Transverse colon (tissue), 4 donors: ENCODE data around the gene CES4A. TPM values are rescaled to one million over a fixed set of nuclear protein-coding genes. Genes with fewer than 3 reads are reported as not detected.

ENCODE experiments used
- DNase-seq: peaks from one replicate; pipeline ENCODE4 v3.0.0-alpha.2; 2019
- H3K27ac ChIP-seq, 4 donors: fragments of 200-600 bp; sonication (generic); 2 replicates each; pipeline ENCODE4 v1.5.1; 2016 to 2018; ENCODE audit warnings: inconsistent platforms in 4 of 4
- H3K27me3 ChIP-seq: fragments of 200-600 bp; sonication (generic); 2 replicates; pipeline ENCODE4 v1.5.1; 2017; ENCODE audit warnings: inconsistent platforms
- H3K36me3 ChIP-seq, 4 donors: fragments of 200-600 bp; sonication (generic); 2 replicates each; pipeline ENCODE4 v1.5.1; 2017 to 2019; ENCODE audit warnings: inconsistent platforms in 4 of 4
- H3K4me1 ChIP-seq, 4 donors: fragments of 200-600 bp; sonication (generic); 2 replicates each; pipeline ENCODE4 v1.5.1; 2017 to 2020; ENCODE audit warnings: inconsistent platforms in 4 of 4
- H3K4me3 ChIP-seq, 4 donors: fragments of 200-600 bp; sonication (generic); 1 replicate in 1 of 4; 2 replicates in 3 of 4; pipeline versions ENCODE4 v1.5.1 to v1.6.1; 2017 to 2019; ENCODE audit warnings: inconsistent platforms in 4 of 4
- H3K9me3 ChIP-seq, 2 donors: fragments of 200-600 bp; sonication (generic); 2 replicates each; pipeline ENCODE4 v1.5.1; 2017 to 2019; ENCODE audit warnings: inconsistent platforms in 2 of 2
- EP300 ChIP-seq: sonication (generic); formaldehyde crosslinking; IDR thresholded peaks from one replicate; pipeline ENCODE4 v1.6.1; 2017; ENCODE audit warnings: antibody characterized with exemption, low read depth
- POLR2A ChIP-seq: fragments of 450-650 bp; IDR thresholded peaks from one replicate; pipeline ENCODE4 v1.6.1; 2016; ENCODE audit warnings: antibody characterized with exemption, mild to moderate bottlenecking, moderate library complexity
- POLR2AphosphoS5 ChIP-seq, 3 donors: sonication (generic); formaldehyde crosslinking; IDR thresholded peaks; one replicate each; pipeline ENCODE4 v1.6.1; 2016; ENCODE audit warnings: antibody characterized with exemption in 3 of 3
- WGBS, 2 donors: methylation state at CpG; one replicate each; pipeline ENCODE4 v1.1.5; 2018; ENCODE audit warnings: low coverage in 1 of 2; 5-methylcytosine and 5-hydroxymethylcytosine counted together
- in situ Hi-C, 4 donors: fragments of 200-750 bp; cut with MboI; loops; one replicate each; pipeline versions ENCODE4 v1.15.0 to v1.15.1; 2017; ENCODE audit warnings: low sequenced_read_pairs in 3 of 4, low pct_ligation_motif_present in 1 of 4, low pct_unique_long_range_greater_than_20kb in 1 of 4
- intact Hi-C: fragments of 100-400 bp; cut with DNase I; formaldehyde crosslinking; loops from one replicate; pipeline ENCODE4 v1.15.1; 2023; ENCODE audit warnings: low total_unique reads
- total RNA-seq, 4 donors: library from RNA; depleted of rRNA; stranded (reverse); fragments of >200 nt; gene quantifications; one replicate each; pipeline ENCODE4 v1.1.0, GENCODE V29; 2016
- TF ChIP-seq, protein P1 (sequence below), 5 experiments: fragments of 200-600 bp in 3 of 5; fragments of 450-650 bp in 2 of 5; sonication (generic) in 3 of 5; IDR thresholded peaks; 1 replicate in 2 of 5; 2 replicates in 3 of 5; pipeline ENCODE4 v1.5.1; 2016 to 2017; ENCODE audit warnings: antibody characterized with exemption in 5 of 5, inconsistent platforms in 3 of 5, mild to moderate bottlenecking in 2 of 5, moderate library complexity in 1 of 5

Gene CES4A
- total RNA-seq, 4 donors from 2014 or later, result 9.7 to 24.7 (median 15.7) TPM

DNA sequence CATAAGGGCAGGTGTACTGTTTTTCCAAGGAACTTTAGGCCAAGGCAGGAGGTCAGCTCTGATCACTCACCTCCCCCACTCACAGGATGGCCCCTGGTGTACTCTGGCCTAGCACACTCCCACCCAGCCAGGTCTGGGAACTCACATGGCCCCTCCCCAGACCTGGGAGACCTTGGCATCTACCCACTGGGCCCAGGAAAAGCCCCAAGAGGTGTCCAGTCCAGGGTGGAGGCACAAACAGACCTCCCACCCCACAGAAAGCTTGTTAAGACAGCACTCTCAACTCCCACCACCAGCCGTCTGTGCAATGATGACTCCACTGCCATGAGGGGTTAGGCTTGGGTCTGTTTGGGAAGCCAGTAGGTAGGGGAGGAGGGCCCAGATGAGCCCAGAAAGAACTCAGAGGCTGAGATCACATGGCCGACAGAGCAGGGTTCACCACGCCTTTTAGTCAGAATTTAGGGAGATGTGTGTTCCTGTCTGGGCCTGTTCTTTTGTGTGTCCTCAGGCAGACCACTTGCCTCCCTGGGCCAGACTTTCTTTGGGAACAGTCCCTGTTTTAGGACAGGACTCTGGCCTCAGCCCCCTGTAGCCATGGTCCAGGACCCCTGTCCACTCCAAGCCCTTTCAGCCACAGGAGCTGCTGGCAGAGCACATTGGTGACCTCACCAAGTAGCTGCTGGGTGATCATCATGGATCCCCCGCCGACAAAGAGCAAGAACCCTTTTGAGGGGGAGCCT is 28.5 kb downstream of the CES4A start:
- peaks cover 29% of the 10 kb centered on the region for H3K27me3 ChIP-seq
- TF ChIP-seq, protein P1, sequence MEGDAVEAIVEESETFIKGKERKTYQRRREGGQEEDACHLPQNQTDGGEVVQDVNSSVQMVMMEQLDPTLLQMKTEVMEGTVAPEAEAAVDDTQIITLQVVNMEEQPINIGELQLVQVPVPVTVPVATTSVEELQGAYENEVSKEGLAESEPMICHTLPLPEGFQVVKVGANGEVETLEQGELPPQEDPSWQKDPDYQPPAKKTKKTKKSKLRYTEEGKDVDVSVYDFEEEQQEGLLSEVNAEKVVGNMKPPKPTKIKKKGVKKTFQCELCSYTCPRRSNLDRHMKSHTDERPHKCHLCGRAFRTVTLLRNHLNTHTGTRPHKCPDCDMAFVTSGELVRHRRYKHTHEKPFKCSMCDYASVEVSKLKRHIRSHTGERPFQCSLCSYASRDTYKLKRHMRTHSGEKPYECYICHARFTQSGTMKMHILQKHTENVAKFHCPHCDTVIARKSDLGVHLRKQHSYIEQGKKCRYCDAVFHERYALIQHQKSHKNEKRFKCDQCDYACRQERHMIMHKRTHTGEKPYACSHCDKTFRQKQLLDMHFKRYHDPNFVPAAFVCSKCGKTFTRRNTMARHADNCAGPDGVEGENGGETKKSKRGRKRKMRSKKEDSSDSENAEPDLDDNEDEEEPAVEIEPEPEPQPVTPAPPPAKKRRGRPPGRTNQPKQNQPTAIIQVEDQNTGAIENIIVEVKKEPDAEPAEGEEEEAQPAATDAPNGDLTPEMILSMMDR (IDR thresholded peaks at IDR 0.05), result no peak
- no peak for TF ChIP-seq POLR2A
- TF ChIP-seq EP300, result no peak
- no peak for TF ChIP-seq POLR2AphosphoS5 (IDR thresholded peaks at IDR 0.05)
- WGBS, 2 donors, result 90% methylated on average over 5 of the region's 5 CpGs; no CpG with 5 or more reads in 1 of the 2 donors
- no peak overlapping the region for H3K4me3 ChIP-seq
- H3K36me3 ChIP-seq, result no peaks in the 10 kb centered on the region
- in situ Hi-C loops, result loop anchor here in 1 of 4 donors (10.0 kb wide), 1 partner anchor 138 kb away; the partner anchor contains the start of genes B3GNT9, FBXL8 and TRADD
- no peak for DNase-seq
- H3K9me3 ChIP-seq, result no peaks in the 10 kb centered on the region
- H3K27ac ChIP-seq, result no peak overlapping the region
- peaks cover 4 to 17% (median 13%) of the 10 kb centered on the region in 4 donors for H3K4me1 ChIP-seq
- intact Hi-C loops, result no loop called here

DNA sequence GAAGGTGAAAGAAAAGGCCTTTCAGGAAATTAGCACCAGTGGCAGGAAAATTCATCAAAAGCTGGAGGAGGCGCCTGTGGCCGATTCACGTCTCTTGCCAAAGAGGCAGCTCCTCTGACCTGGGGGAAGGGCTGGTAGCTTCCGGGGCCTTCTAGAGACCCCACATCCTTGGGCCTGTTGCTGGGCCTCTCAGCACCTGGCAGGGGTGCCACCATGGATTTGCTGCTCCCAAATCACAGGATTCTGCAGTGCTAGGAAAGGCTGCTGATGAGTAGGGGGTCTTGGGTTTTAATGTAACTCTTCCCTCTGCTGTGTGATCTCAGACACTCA is 29.0 kb downstream of the CES4A start:
- Histone ChIP-seq H3K4me1 (peaks cover 4 to 17% (median 13%) of the 10 kb centered on the region in 4 donors), H3K27ac (no peak overlapping the region), H3K9me3 (no peaks in the 10 kb centered on the region), H3K36me3 (no peaks in the 10 kb centered on the region), H3K27me3 (peaks cover 29% of the 10 kb centered on the region), H3K4me3 (no peak overlapping the region)
- intact Hi-C loops, result no loop called here
- in situ Hi-C loops, result loop anchor here in 1 of 4 donors (10.0 kb wide), 1 partner anchor 137 kb away; the partner anchor contains the start of genes B3GNT9, FBXL8 and TRADD
- WGBS, 2 donors, result 98% methylated on average over 4 of the region's 4 CpGs; no CpG with 5 or more reads in 1 of the 2 donors
- DNase-seq, result no peak
- no peak for TF ChIP-seq EP300
- TF ChIP-seq, protein P1 (IDR thresholded peaks at IDR 0.05), result no peak
- TF ChIP-seq POLR2AphosphoS5 (IDR thresholded peaks at IDR 0.05), result no peak
- no peak for TF ChIP-seq POLR2A

DNA sequence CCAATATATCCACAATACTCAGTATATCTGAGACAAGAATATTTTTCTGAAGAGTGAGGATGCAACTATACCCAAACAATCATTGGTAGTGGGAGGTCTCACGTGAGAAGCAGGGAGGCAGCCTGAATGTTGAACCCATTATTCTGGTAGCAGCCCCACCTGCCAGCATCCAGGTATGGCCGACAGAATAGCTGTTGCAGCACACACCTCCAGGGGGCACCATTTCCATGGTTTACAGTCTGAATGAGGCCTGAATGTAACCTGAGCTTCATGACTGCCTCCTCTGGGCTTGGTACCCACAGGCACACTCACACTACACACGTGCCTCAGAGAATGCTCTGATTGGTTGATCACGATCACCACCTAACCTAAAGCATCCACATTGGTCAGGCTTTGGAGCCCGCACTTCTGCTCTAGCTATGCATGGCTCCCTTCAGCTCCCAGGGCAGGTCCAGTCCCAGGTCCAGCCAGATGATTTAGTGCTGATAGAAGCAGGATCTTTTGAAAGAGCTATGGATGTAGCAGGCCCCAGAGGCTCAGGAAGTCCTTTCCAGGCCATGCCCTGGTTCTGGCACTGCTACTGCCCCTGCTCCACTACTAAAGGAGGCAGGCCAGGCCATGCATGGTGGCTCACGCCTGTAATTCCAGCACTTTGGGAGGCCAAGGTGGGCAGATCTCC is 29.6 kb downstream of the CES4A start:
- TF ChIP-seq EP300 (no peak), POLR2A (no peak)
- TF ChIP-seq, protein P1 (IDR thresholded peaks at IDR 0.05), result peak; percentile 47 to 90 (median 65)
- no peak overlapping the region for H3K27ac ChIP-seq
- 34% methylated on average over 6 of the region's 6 CpGs; no CpG with 5 or more reads in 1 of the 2 donors for WGBS, 2 donors
- intact Hi-C loops (no loop called here), in situ Hi-C loops (loop anchor here in 1 of 4 donors (10.0 kb wide), 1 partner anchor 137 kb away; the partner anchor contains the start of genes B3GNT9, FBXL8 and TRADD)
- H3K4me1 ChIP-seq, result peaks cover 4 to 17% (median 13%) of the 10 kb centered on the region in 4 donors
- DNase-seq, result peak; percentile 87
- peaks cover 25% of the 10 kb centered on the region for H3K27me3 ChIP-seq
- no peaks in the 10 kb centered on the region for H3K36me3 ChIP-seq
- no peaks in the 10 kb centered on the region for H3K9me3 ChIP-seq
- H3K4me3 ChIP-seq, result no peak overlapping the region

- in situ Hi-C loops, result loop anchor here in 1 of 4 donors (10.0 kb wide), 1 partner anchor 136 kb away; the partner anchor contains the start of genes B3GNT9, FBXL8 and TRADD
- Histone ChIP-seq H3K27ac (no peak overlapping the region), H3K27me3 (peaks cover 13% of the 10 kb centered on the region), H3K4me1 (peaks cover 2 to 8% (median 5%) of the 10 kb centered on the region in 4 donors), H3K4me3 (no peak overlapping the region), H3K36me3 (no peaks in the 10 kb centered on the region), H3K9me3 (no peaks in the 10 kb centered on the region)
- WGBS, 2 donors, result 80 to 83% methylated on average over 1 to 8 of the region's 8 CpGs
- TF ChIP-seq, protein P1 (IDR thresholded peaks at IDR 0.05), result no peak
- TF ChIP-seq EP300, result no peak
- no peak for TF ChIP-seq POLR2A
- no peak for TF ChIP-seq POLR2AphosphoS5 (IDR thresholded peaks at IDR 0.05)
- intact Hi-C loops, result no loop called here
- DNase-seq, result no peak
Measured at GRCh38 chr16:67019171-67019570, 30.8 kb downstream of the CES4A start.
